OCI-LY7 (cell line): ENCODE results near the gene KAT14. TPM values are rescaled to one million over a fixed set of nuclear protein-coding genes. Genes with fewer than 3 reads are reported as not detected.

Experiments used
- BruUV-seq: library from RNA; stranded (reverse); fragments of 400-500 nt; replicated peaks from 2 replicates; lab custom pipeline; 2021; lab: Mats Ljungman, UMichigan
- CTCF ChIA-PET: fragments of 300-600 bp; sonication (Branson Sonifier 250); formaldehyde crosslinking; loops from one replicate; lab custom pipeline; 2022; ENCODE audit warnings: antibody characterized with exemption; ENCODE audit not compliant: unreplicated experiment; lab: Charles Lee
- POLR2A ChIA-PET: fragments of 300-600 bp; sonication (Branson Sonifier 250); formaldehyde crosslinking; loops from one replicate; lab custom pipeline; 2022; ENCODE audit warnings: antibody characterized with exemption; lab: Charles Lee
- DNase-seq: peaks from one replicate; pipeline ENCODE4 v3.0.0-alpha.2; 2015; ENCODE audit warnings: low spot score
- H2AFZ ChIP-seq: fragments of 200-600 bp; sonication (generic), shearing (Covaris generic); 2 replicates; pipeline ENCODE4 v1.6.1; 2014; ENCODE audit warnings: mild to moderate bottlenecking, antibody characterized with exemption, low read length, moderate library complexity
- H3K27ac ChIP-seq: fragments of 200-600 bp; sonication (generic); 2 replicates; pipeline ENCODE4 v1.5.1; 2014; ENCODE audit warnings: mixed run types, low read depth, mild to moderate bottlenecking, moderate library complexity, low read length, inconsistent platforms; ENCODE audit not compliant: poor library complexity, severe bottlenecking
- H3K36me3 ChIP-seq: fragments of 200-600 bp; sonication (generic); 2 replicates; pipeline ENCODE4 v1.6.1; 2014; ENCODE audit warnings: mild to moderate bottlenecking, antibody characterized with exemption, low read length, moderate library complexity, mixed read lengths; ENCODE audit not compliant: insufficient read depth
- H3K4me1 ChIP-seq: fragments of 200-600 bp; sonication (generic); 2 replicates; pipeline ENCODE4 v1.5.1; 2014; ENCODE audit warnings: mild to moderate bottlenecking, low read length; ENCODE audit not compliant: insufficient read depth, poor library complexity, severe bottlenecking
- H3K4me2 ChIP-seq: fragments of 200-600 bp; sonication (generic); 2 replicates; pipeline ENCODE4 v1.6.1; 2014; ENCODE audit warnings: mild to moderate bottlenecking, low read length
- H3K4me3 ChIP-seq: fragments of 200-600 bp; sonication (generic); 2 replicates; pipeline ENCODE4 v1.5.1; 2014; ENCODE audit warnings: mild to moderate bottlenecking, low read depth, low read length; ENCODE audit not compliant: poor library complexity, severe bottlenecking
- H3K79me2 ChIP-seq: fragments of 200-600 bp; sonication (generic); 2 replicates; pipeline ENCODE4 v1.6.1; 2016; ENCODE audit warnings: low read depth, mild to moderate bottlenecking, low read length, moderate library complexity, mixed read lengths; ENCODE audit not compliant: insufficient read depth
- H3K9me2 ChIP-seq: fragments of 200-600 bp; sonication (generic); 2 replicates; pipeline ENCODE4 v1.6.1; 2016; ENCODE audit warnings: mild to moderate bottlenecking, low read length, mixed read lengths; ENCODE audit not compliant: insufficient read depth
- H3K9me3 ChIP-seq: fragments of 200-600 bp; sonication (generic); 2 replicates; pipeline ENCODE4 v1.6.1; 2014; ENCODE audit warnings: mild to moderate bottlenecking, mixed run types, low read length, mixed read lengths
- H4K20me1 ChIP-seq: fragments of 200-600 bp; sonication (generic); 2 replicates; pipeline ENCODE4 v1.6.1; 2014; ENCODE audit warnings: mild to moderate bottlenecking, antibody characterized with exemption, low read length, moderate library complexity, mixed read lengths; ENCODE audit not compliant: insufficient read depth
- EZH2phosphoT487 ChIP-seq: fragments of 200-600 bp; sonication (generic); IDR thresholded peaks from 2 replicates; pipeline ENCODE4 v1.6.1; 2018; ENCODE audit warnings: low read depth, borderline replicate concordance, mild to moderate bottlenecking, mixed run types, antibody characterized with exemption, low read length, moderate library complexity, mixed read lengths
- intact Hi-C: fragments of 100-400 bp; cut with micrococcal nuclease; formaldehyde crosslinking; loops from one replicate; pipeline ENCODE4 v1.10.0; 2022; ENCODE audit not compliant: unreplicated experiment
- total RNA-seq, 2 experiments: library from RNA; depleted of rRNA in 1 of 2; stranded (reverse); fragments of >200 nt in 1 of 2; shearing (Covaris generic) in 1 of 2; gene quantifications; 2 replicates each; pipeline ENCODE4 v1.2.3, GENCODE V29; 2014 to 2022
- TF ChIP-seq, protein P1 (sequence below): fragments of 200-600 bp; sonication (generic); conservative IDR thresholded peaks from 2 replicates; pipeline ENCODE4 v1.5.1; 2014; ENCODE audit warnings: mild to moderate bottlenecking, antibody characterized with exemption, low read length, moderate library complexity, mixed read lengths

Gene KAT14
- total RNA-seq, 2 experiments from 2014 or later, result 13.1 to 19.6 TPM

DNA sequence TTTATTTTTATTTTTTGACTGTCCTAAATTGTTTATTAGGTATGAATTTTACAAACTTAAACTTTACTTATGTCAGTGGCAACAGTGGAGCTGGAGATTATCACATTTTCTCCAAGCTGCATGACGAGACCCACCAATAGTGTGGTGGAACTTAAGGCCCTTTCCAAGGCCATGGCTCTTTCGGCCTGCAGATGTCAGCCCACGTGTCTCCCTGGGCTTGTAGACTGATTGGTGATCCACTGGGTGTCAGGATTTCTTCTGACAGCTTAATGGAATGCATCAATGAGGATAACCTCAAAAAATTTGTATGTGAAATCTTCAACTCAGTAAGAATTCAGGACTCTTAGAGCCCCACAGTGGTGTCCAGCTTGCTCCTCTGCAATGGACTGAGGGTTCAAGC lies 47.6 kb upstream of the KAT14 start:
- CTCF ChIA-PET, result no interaction called here
- no peak overlapping the region for H3K4me2 ChIP-seq

DNA sequence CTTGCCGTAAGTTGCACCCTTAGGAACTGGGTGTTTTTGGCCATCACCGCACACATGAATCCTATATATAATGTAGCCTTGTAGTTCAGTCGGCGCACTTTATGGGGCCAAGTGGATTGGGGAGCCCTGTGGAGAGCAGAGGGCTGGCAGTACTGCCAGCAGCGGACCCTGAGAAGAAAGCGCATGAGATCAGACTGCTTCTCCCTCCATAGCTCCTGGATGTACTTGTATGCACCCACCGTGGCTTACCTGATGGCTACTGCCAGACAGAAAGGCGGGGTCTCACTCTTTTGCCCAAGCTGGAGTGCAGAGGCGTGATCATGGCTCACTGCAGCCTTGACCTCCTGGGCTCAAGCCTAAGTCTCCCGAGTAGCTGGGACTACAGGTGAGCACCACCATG lies 47.2 kb upstream of the KAT14 start:
- TF ChIP-seq, protein P1, sequence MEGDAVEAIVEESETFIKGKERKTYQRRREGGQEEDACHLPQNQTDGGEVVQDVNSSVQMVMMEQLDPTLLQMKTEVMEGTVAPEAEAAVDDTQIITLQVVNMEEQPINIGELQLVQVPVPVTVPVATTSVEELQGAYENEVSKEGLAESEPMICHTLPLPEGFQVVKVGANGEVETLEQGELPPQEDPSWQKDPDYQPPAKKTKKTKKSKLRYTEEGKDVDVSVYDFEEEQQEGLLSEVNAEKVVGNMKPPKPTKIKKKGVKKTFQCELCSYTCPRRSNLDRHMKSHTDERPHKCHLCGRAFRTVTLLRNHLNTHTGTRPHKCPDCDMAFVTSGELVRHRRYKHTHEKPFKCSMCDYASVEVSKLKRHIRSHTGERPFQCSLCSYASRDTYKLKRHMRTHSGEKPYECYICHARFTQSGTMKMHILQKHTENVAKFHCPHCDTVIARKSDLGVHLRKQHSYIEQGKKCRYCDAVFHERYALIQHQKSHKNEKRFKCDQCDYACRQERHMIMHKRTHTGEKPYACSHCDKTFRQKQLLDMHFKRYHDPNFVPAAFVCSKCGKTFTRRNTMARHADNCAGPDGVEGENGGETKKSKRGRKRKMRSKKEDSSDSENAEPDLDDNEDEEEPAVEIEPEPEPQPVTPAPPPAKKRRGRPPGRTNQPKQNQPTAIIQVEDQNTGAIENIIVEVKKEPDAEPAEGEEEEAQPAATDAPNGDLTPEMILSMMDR, result no peak
- TF ChIP-seq EZH2phosphoT487, result no peak
- Histone ChIP-seq H3K36me3 (no peaks in the 10 kb centered on the region), H2AFZ (no peak overlapping the region), H3K4me3 (no peak overlapping the region), H3K9me3 (no peaks in the 10 kb centered on the region), H3K9me2 (no peaks in the 10 kb centered on the region), H3K27ac (no peak overlapping the region), H3K4me1 (no peaks in the 10 kb centered on the region), H4K20me1 (no peaks in the 10 kb centered on the region), H3K79me2 (no peaks in the 10 kb centered on the region), H3K4me2 (no peak overlapping the region)
- intact Hi-C loops, result no loop called here
- ChIA-PET POLR2A (interaction anchor here (0.7 kb wide), 1 partner anchor 25 kb away, joined by 4 read pairs; no protein-coding TSS in a partner anchor), CTCF (no interaction called here)
- DNase-seq, result no peak
- no TSS peak for BruUV-seq

More for the DNA sequence above, 47.6 kb upstream of the KAT14 start:
- no TSS peak for BruUV-seq
- TF ChIP-seq, protein P1, result no peak
- no peak for TF ChIP-seq EZH2phosphoT487
- Histone ChIP-seq H2AFZ (no peak overlapping the region), H3K4me1 (no peaks in the 10 kb centered on the region), H3K9me2 (no peaks in the 10 kb centered on the region), H3K36me3 (no peaks in the 10 kb centered on the region), H3K4me3 (no peak overlapping the region), H3K9me3 (no peaks in the 10 kb centered on the region), H4K20me1 (no peaks in the 10 kb centered on the region), H3K27ac (no peak overlapping the region), H3K79me2 (no peaks in the 10 kb centered on the region)
- intact Hi-C loops, result no loop called here
- POLR2A ChIA-PET, result no interaction called here
- DNase-seq, result no peak

DNA sequence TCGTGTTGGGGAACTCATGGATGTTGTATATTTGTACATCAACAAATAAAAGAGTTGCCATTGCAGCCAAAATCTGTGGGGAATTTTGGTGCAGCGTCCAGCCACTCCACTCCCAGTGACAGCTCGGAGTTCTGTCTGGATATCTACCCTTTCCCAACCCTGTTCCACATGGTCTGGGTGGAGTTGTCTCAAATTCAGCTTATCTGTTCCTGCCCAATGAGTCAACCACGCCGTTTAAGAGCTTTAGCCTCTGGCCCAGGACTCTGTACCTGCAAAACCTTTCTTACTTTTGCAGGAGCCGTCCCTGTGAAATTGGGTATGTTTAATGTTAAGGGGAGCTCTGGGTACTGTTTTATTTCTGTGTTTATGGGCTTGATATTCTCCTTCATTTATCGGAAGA lies 46.0 kb upstream of the KAT14 start:
- no peak overlapping the region for H2AFZ ChIP-seq
- H3K79me2 ChIP-seq, result no peaks in the 10 kb centered on the region
- POLR2A ChIA-PET, result interaction anchor here (0.9 kb wide), 1 partner anchor 15 kb away, joined by 3 read pairs; no protein-coding TSS in a partner anchor
- intact Hi-C loops, result no loop called here
- TF ChIP-seq, protein P1, result no peak
- no peak for TF ChIP-seq EZH2phosphoT487
- H4K20me1 ChIP-seq, result no peaks in the 10 kb centered on the region
- no peak overlapping the region for H3K27ac ChIP-seq
- H3K4me1 ChIP-seq, result no peaks in the 10 kb centered on the region
- CTCF ChIA-PET, result no interaction called here
- no peak overlapping the region for H3K4me3 ChIP-seq
- H3K9me3 ChIP-seq, result no peaks in the 10 kb centered on the region
- H3K4me2 ChIP-seq, result no peak overlapping the region
- no peaks in the 10 kb centered on the region for H3K9me2 ChIP-seq
- no peak for DNase-seq
- BruUV-seq, result no TSS peak
- H3K36me3 ChIP-seq, result no peaks in the 10 kb centered on the region
